ENCODE results near the gene STARD7. TPM values are rescaled to one million over a fixed set of nuclear protein-coding genes. Genes with fewer than 3 reads are reported as not detected.

The STARD7 gene
- total and polyA plus RNA-seq, 2 donors from 2014 or later: 96.6 to 112 TPM

DNA sequence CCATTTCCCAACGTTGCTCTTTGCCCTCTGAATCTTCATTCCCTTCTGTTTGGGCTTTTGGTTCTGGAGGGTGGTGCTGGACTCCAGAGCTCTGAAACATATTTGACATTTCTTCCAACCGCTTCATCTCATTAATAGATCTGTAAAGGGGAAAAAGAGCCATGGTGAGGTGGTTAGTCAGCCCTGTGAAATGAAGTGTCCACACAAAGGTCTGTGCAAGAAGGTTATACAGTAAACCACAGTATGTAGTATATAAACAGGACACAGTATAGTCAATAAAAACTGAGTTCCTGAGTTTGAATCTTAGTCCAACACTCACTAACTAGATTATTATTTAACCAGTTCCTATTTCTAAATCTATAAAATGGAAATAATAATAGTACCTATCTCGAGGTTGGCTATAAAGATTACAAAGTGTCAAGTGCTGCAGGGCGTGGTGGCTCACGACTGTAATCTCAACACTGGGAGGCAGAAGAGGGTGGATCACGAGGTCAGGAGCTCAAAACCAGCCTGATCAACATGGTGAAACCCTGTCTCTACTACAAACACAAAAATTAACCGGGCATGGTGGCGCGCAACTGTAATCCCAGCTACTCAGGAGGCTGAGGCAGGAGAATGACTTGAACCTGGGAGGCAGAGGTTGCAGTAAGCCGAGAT lies 13.1 kb downstream of the STARD7 start:
- intact Hi-C loops (cut with DNase I): no loop called here
- no peaks in the 10 kb centered on the region for H3K9me3 ChIP-seq (ENCODE audit: control insufficient read depth in 2 of 3, insufficient read depth in 1 of 3, low read length in 3 of 3)

DNA sequence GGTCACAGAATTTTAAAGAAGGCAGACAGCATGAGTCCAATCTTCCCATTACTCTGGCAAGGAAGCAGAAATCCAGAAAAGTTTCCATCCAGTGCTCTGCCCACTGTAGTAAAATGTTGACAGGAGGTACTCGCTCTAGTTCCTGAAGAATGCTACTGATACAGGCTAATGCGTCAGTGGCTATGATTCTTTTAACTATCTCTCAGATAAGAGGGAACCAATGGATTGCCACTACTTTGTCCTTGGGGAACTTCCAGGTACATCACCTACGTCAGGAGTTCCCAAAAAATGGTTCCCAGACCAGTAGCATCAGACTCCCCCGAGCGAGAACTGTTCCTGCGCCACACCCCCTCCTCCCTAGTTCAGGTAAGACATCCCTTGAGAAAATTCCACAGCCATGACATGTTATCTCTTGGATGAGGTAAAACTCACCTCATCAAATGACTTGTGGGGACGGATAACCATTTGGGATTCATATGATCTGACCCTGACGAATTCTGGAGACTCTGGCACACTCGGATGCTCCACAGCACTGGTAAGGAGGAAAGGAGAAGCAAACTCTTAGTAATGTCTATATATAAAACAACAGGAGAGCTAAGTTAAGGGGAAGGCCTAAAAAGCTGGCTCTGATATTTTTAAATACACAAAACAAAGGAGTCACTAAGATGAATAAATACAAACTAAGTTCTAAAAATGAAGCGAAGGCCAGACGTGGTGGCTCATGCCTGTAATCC lies 16.5 kb downstream of the STARD7 start:
- intact Hi-C loops (cut with DNase I): no loop called here
- H3K36me3 ChIP-seq (ENCODE audit: control insufficient read depth in 2 of 3, insufficient read depth in 3 of 3, low read length in 3 of 3): peaks cover 6 to 62% (median 40%) of the 10 kb centered on the region in 3 donors
- H3K9me3 ChIP-seq (ENCODE audit: control insufficient read depth in 2 of 3, insufficient read depth in 1 of 3, low read length in 3 of 3): no peaks in the 10 kb centered on the region
- H3K27ac ChIP-seq (ENCODE audit: low read depth in 2 of 2, low read length in 2 of 2): no peak overlapping the region
- no peaks in the 10 kb centered on the region for H3K27me3 ChIP-seq (ENCODE audit: control insufficient read depth, insufficient read depth, low read length)
- no peak overlapping the region for H3K4me3 ChIP-seq (ENCODE audit: low read length in 3 of 3)
- H3K4me1 ChIP-seq (ENCODE audit: control insufficient read depth in 2 of 3, insufficient read depth in 2 of 3, low read depth in 1 of 3, low read length in 3 of 3): no peaks in the 10 kb centered on the region
- FAIRE-seq (no peak), DNase-seq (no peak)
- H3K9ac ChIP-seq (ENCODE audit: low read length in 3 of 3): no peak overlapping the region
- TF ChIP-seq CTCF (IDR thresholded peaks at IDR 0.05; ENCODE audit: borderline replicate concordance, extremely low read depth, insufficient read depth): no peak

More for the DNA sequence above, 13.1 kb downstream of the STARD7 start:
- Histone ChIP-seq H3K27me3 (ENCODE audit: control insufficient read depth, insufficient read depth, low read length) (no peaks in the 10 kb centered on the region), H3K9ac (ENCODE audit: low read length in 3 of 3) (no peak overlapping the region), H3K27ac (ENCODE audit: low read depth in 2 of 2, low read length in 2 of 2) (no peak overlapping the region), H3K4me1 (ENCODE audit: control insufficient read depth in 2 of 3, insufficient read depth in 2 of 3, low read depth in 1 of 3, low read length in 3 of 3) (no peaks in the 10 kb centered on the region), H3K36me3 (ENCODE audit: control insufficient read depth in 2 of 3, insufficient read depth in 3 of 3, low read length in 3 of 3) (peaks cover 6 to 44% (median 37%) of the 10 kb centered on the region in 3 donors), H3K4me3 (ENCODE audit: low read length in 3 of 3) (no peak overlapping the region)
- DNase-seq (no peak), FAIRE-seq (no peak)
- TF ChIP-seq CTCF (IDR thresholded peaks at IDR 0.05; ENCODE audit: borderline replicate concordance, extremely low read depth, insufficient read depth): no peak

DNA sequence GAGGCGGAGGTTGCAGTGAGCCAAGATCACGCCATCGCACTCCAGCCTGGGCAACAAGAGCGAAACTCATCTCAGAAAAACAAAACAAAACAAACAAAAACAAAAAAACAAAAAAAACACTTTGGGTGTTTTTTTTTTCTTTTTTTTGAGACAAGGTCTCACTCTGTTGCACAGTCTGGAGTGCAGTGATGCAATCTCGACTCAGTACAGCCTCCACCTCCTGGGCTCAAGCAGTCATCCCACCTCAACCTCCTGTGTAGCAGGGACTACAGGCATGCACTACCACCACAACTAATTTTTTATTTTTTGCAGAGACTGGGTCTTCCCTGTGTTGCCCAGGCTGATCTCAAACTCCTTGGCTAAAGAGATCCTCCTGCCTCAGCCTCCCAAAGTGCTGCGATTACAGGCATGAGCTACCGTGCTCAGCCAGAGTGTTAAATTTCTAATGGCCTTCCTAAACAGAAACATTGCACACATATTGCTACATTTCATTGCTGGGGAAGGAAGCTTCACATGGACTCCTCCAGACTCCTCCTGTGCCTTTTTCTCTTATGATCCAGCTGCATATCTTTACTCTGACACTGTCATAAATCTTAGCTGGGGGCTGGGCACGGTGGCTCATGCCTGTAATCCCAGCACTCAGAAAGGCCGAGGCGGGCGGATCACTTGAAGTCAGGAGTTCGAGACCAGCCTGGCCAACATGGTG lies 19.7 kb downstream of the STARD7 start:
- H3K27me3 ChIP-seq (ENCODE audit: control insufficient read depth, insufficient read depth, low read length): no peaks in the 10 kb centered on the region

More for the DNA sequence above, 19.7 kb downstream of the STARD7 start:
- H3K36me3 ChIP-seq (ENCODE audit: control insufficient read depth in 2 of 3, insufficient read depth in 3 of 3, low read length in 3 of 3): peaks cover 10 to 70% (median 51%) of the 10 kb centered on the region in 3 donors
- no peak overlapping the region for H3K9ac ChIP-seq (ENCODE audit: low read length in 3 of 3)
- no peak overlapping the region for H3K4me3 ChIP-seq (ENCODE audit: low read length in 3 of 3)
- intact Hi-C loops (cut with DNase I): no loop called here
- no peak for TF ChIP-seq CTCF (IDR thresholded peaks at IDR 0.05; ENCODE audit: borderline replicate concordance, extremely low read depth, insufficient read depth)
- H3K4me1 ChIP-seq (ENCODE audit: control insufficient read depth in 2 of 3, insufficient read depth in 2 of 3, low read depth in 1 of 3, low read length in 3 of 3): no peaks in the 10 kb centered on the region
- H3K9me3 ChIP-seq (ENCODE audit: control insufficient read depth in 2 of 3, insufficient read depth in 1 of 3, low read length in 3 of 3): no peaks in the 10 kb centered on the region
- no peak overlapping the region for H3K27ac ChIP-seq (ENCODE audit: low read depth in 2 of 2, low read length in 2 of 2)
- FAIRE-seq (no peak), DNase-seq (no peak)

Measured in kidney (tissue), 14 donors.